Ovary (tissue), 9 donors: ENCODE data around the gene LEO1. TPM values are rescaled to one million over a fixed set of nuclear protein-coding genes. Genes with fewer than 3 reads are reported as not detected.

Source experiments
- DNase-seq, 5 donors: peaks; one replicate each; pipeline ENCODE4 v3.0.0-alpha.2; 2019 to 2020
- H3K27ac ChIP-seq, 2 donors: fragments of 200-600 bp; one replicate each; pipeline versions ENCODE4 v1.5.1 to v1.8.0; 2019 to 2022
- H3K27me3 ChIP-seq: fragments of 200-600 bp; one replicate; pipeline ENCODE4 v1.8.0; 2022
- H3K36me3 ChIP-seq: fragments of 200-600 bp; sonication (generic); one replicate; pipeline ENCODE4 v1.5.1; 2019
- H3K4me1 ChIP-seq: one replicate; pipeline ENCODE4 v1.8.1; 2013; ENCODE audit warnings: mild to moderate bottlenecking, moderate library complexity; ENCODE audit not compliant: insufficient read depth
- H3K4me3 ChIP-seq: fragments of 200-600 bp; sonication (generic); one replicate; pipeline ENCODE4 v1.5.1; 2017
- H3K9me3 ChIP-seq, 2 donors: fragments of 200-600 bp in 1 of 2; sonication (generic) in 1 of 2; one replicate each; pipeline versions ENCODE4 v1.5.1 to v1.8.1; 2013 to 2019; ENCODE audit warnings: mild to moderate bottlenecking in 1 of 2, moderate library complexity in 1 of 2
- CTCF ChIP-seq, 3 donors: fragments of 450-650 bp in 2 of 3; fragments of 200-600 bp in 1 of 3; IDR thresholded peaks; one replicate each; pipeline versions ENCODE4 v1.5.1 to v1.8.0; 2016 to 2022; ENCODE audit warnings: antibody characterized with exemption in 3 of 3, mild to moderate bottlenecking in 1 of 3
- EP300 ChIP-seq: sonication (generic); formaldehyde crosslinking; IDR thresholded peaks from one replicate; pipeline ENCODE4 v1.6.1; 2017; ENCODE audit warnings: antibody characterized with exemption
- POLR2A ChIP-seq: fragments of 450-650 bp; IDR thresholded peaks from one replicate; pipeline ENCODE4 v1.6.1; 2017; ENCODE audit warnings: antibody characterized with exemption, mild to moderate bottlenecking, moderate library complexity
- WGBS, 3 donors: extraction: QIAGEN DNeasy Blood & Tissue Kit in 1 of 3; methylation state at CpG; one replicate each; pipeline versions ENCODE4 v1.1.5 to v1.1.7; 2013 to 2017; 5-methylcytosine and 5-hydroxymethylcytosine counted together
- intact Hi-C, 4 donors: fragments of 100-400 bp; cut with DNase I; formaldehyde crosslinking; loops; one replicate each; pipeline versions ENCODE4 v1.11.0 to v1.15.1; 2022 to 2023
- polyA plus RNA-seq, 2 donors: library from polyadenylated mRNA; stranded (reverse); fragments of 200-250 nt in 1 of 2; fragments of 350-450 nt in 1 of 2; fragmentation: Illumina TruSeq in 1 of 2; extraction: RNeasy Lipid Tissue Mini Kit (QIAGEN cat#74804) in 1 of 2; gene quantifications; one replicate each; pipeline ENCODE4 v1.2.3, GENCODE V29; 2013 to 2014
- total RNA-seq, 7 donors: library from RNA; depleted of rRNA in 2 of 7; stranded (reverse); fragments of >200 nt in 2 of 7; fragmentation: NEBNext Ultra II Directional in 3 of 7; extraction: Animal tissue kit (Norgen Biotek cat#: 25700) in 3 of 7; gene quantifications; one replicate each; pipeline versions ENCODE4 v1.1.0 to v1.2.4, GENCODE V29; 2016 to 2023
- donor health status: DM: no; HTN: no; CAD: no; lungs with moderate emphysema.
- donor health status: DM: no; HTN: no; CAD: no.
- donor health status: Bipolar disorder and iron deficiency.
- donor health status: DM: yes; HTN: yes; CAD: no.
- donor health status: DM: no; HTN: no; CAD: no.
- donor health status: DM: yes; HTN: yes; CAD: no.

Gene LEO1
- total and polyA plus RNA-seq, 9 donors, result 6.8 to 22.5 (median 9.6) TPM

- Histone ChIP-seq H3K9me3 (no peaks in the 10 kb centered on the region), H3K4me1 (no peaks in the 10 kb centered on the region), H3K4me3 (no peak overlapping the region), H3K36me3 (no peaks in the 10 kb centered on the region), H3K27me3 (no peaks in the 10 kb centered on the region), H3K27ac (no peak overlapping the region)
- no peak for DNase-seq
- 90 to 96% (median 93%) methylated on average over 3 of the region's 3 CpGs for WGBS, 3 donors
- intact Hi-C loops, result no loop called here
- TF ChIP-seq CTCF (IDR thresholded peaks at IDR 0.05) (no peak), POLR2A (no peak), EP300 (no peak)
Observed at GRCh38 chr15:51955504-51955903, 16.1 kb downstream of the LEO1 start.

GRCh38 chr15:51952805-51953204 is 18.8 kb downstream of the LEO1 start:
- H3K9me3 ChIP-seq, result no peaks in the 10 kb centered on the region
- WGBS, 3 donors, result 79 to 88% (median 88%) methylated on average over 3 of the region's 3 CpGs
- H3K27ac ChIP-seq, result no peak overlapping the region
- TF ChIP-seq POLR2A (no peak), EP300 (no peak), CTCF (IDR thresholded peaks at IDR 0.05) (no peak)
- H3K36me3 ChIP-seq, result no peaks in the 10 kb centered on the region
- no peak for DNase-seq
- H3K27me3 ChIP-seq, result no peaks in the 10 kb centered on the region
- H3K4me3 ChIP-seq, result no peak overlapping the region
- H3K4me1 ChIP-seq, result no peaks in the 10 kb centered on the region
- intact Hi-C loops, result no loop called here

GRCh38 chr15:51947124-51947523 is 24.5 kb downstream of the LEO1 start:
- H3K4me1 ChIP-seq, result no peaks in the 10 kb centered on the region
- no peaks in the 10 kb centered on the region for H3K36me3 ChIP-seq
- no peaks in the 10 kb centered on the region for H3K27me3 ChIP-seq
- TF ChIP-seq EP300 (no peak), POLR2A (no peak), CTCF (IDR thresholded peaks at IDR 0.05) (no peak)
- H3K9me3 ChIP-seq, result no peaks in the 10 kb centered on the region
- no peak overlapping the region for H3K4me3 ChIP-seq
- no peak for DNase-seq
- 39 to 86% (median 70%) methylated on average over 2 of the region's 2 CpGs for WGBS, 3 donors
- intact Hi-C loops, result no loop called here
- H3K27ac ChIP-seq, result no peak overlapping the region

GRCh38 chr15:51939216-51939615 is 32.4 kb downstream of the LEO1 start:
- H3K9me3 ChIP-seq, result no peaks in the 10 kb centered on the region
- H3K27me3 ChIP-seq, result no peaks in the 10 kb centered on the region
- intact Hi-C loops, result no loop called here
- TF ChIP-seq EP300 (no peak), CTCF (IDR thresholded peaks at IDR 0.05) (no peak), POLR2A (no peak)
- H3K27ac ChIP-seq, result no peak overlapping the region
- H3K4me1 ChIP-seq, result no peaks in the 10 kb centered on the region
- DNase-seq, result no peak
- H3K4me3 ChIP-seq, result no peak overlapping the region
- no peaks in the 10 kb centered on the region for H3K36me3 ChIP-seq

DNA sequence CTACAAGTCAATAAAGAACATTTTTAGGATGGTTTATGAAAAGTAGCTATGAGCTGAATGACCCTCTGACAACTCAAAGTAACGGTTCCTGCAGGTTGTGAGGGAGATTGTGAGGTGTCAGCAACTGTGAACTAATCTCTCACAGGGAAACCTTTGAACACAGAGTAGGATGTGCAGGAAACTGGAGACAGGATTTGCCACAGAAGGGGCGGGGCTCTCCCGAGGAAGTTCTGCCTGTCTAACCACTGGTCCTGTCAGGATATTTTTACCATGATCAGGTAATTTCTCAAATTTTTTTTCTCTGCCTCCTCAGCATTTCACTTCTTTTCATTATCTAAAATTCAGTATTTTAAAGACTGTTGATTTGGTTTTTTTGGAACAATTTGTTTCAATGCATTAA is 33.3 kb downstream of the LEO1 start:
- no peaks in the 10 kb centered on the region for H3K36me3 ChIP-seq
- WGBS, 3 donors, result 79 to 87% (median 84%) methylated on average over 3 of the region's 3 CpGs
- intact Hi-C loops, result no loop called here

More for the DNA sequence above, 33.3 kb downstream of the LEO1 start:
- Histone ChIP-seq H3K4me3 (no peak overlapping the region), H3K27me3 (no peaks in the 10 kb centered on the region), H3K27ac (no peak overlapping the region), H3K4me1 (no peaks in the 10 kb centered on the region), H3K9me3 (no peaks in the 10 kb centered on the region)
- no peak for TF ChIP-seq EP300
- no peak for TF ChIP-seq CTCF (IDR thresholded peaks at IDR 0.05)
- no peak for TF ChIP-seq POLR2A
- DNase-seq, result no peak
